NCI-H2227 (cell line): ENCODE measurements around the gene SOX15.
A peak's percentile ranks its signal among the peaks of the same experiment; 100 is the strongest.
"Not testable (repeated sequence)": the region's sequence is repeated elsewhere in the genome, so short reads cannot be mapped to it uniquely, and the experiment has no call there.

Source experiments
- DNase-seq: peaks from one replicate; lab custom pipeline; 2025; ENCODE audit not compliant: unreplicated experiment; lab: John Stamatoyannopoulos, UW

SOX15 gene

DNA sequence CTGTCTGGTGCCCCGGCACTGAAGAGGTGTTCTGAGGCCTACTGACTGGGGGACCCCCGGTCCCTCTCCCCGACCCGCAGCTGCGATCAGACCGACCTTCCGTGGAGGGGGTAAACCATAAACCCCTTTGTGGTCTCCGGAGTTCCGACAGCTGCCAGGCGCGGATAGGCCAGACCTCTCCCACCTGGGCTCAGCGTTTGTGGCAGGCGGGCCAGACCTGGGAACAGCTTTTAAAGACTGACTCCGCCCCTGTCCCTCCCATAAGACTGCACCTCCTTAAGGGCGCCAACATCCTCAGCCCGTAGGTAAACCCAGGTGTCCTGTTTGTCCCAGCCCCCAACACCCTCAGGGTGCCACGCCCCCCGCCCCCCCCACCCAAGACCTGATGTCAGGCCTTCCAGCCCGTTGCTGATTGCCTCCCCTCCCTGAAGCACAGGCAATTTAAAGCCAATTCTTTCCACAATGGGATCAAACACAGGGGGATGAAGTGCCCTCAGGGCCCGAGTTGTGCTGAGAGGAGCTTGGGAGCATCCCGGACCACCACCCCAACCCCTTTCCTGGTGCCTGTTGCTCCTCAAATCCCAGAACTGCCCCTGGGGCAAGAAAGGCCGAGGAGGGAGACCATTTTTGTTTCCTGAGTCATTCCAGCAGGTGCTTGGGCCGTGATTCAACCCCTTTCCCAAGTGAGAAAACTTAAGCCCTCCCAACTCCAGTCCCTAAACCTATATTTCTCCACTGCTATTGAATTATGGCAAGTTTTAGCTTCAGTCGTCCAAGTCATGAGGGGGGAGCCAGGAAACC is at the start of gene SOX15:
Gene SOX15, minus strand, starts transcription at position 204 of the 801 bp plus-strand sequence. CDS start 418 bp downstream, outside the sequence.
- DNase-seq, result no peak

DNA sequence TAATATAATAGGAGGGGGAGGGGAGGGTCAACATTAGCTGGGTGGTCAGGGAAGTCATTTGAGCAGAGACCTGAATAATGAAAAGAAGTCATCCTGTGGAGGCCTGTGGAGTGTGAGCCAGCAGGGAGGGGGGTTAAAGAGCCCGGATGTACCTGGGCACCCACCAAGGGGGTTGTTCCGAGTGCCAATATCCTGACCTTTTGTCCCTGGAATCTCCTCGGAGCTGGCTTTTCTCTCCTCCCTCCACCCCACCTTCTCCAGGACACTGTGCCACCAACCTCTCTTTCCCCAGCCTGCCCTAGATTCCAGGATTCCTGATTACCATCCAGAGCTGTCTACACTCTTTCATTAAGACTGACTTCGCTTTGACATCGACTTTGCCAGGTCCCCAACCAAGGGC is 46.3 kb upstream of the SOX15 start:
- DNase-seq, result no peak

GRCh38 chr17:7634384-7634783 is 44.5 kb upstream of the SOX15 start:
- DNase-seq, result peak; percentile 39

- DNase-seq, result no peak
Measured at GRCh38 chr17:7633093-7633492, 43.2 kb upstream of the SOX15 start.

DNA sequence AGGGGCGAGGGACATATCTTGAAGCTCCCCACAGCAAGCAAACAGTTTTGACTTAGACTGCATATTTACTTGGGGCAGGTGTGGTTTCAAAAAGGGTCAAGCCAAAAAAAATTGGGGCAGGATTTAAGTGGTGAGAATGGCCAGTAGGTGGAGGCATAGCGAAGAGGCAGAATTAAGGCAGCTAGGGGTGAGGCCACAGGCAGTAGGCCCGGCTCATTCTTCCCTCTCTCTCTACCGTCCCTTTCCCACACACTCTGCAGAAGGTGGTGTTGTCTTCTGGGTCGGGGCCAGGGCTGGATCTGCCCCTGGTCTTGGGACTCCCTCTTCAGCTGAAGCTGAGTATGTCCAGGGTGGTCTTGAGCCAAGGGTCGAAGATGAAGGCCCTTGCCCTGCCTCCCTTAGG is 42.6 kb upstream of the SOX15 start:
- DNase-seq, result no peak

GRCh38 chr17:7631398-7632380 is 41.8 kb upstream of the SOX15 start:
- no peak for DNase-seq

- no peak for DNase-seq
Measured at GRCh38 chr17:7629939-7630571, 40.2 kb upstream of the SOX15 start, which contains the start of gene SHBG. SHBG (plus strand) TSS chr17:7630135; CDS start chr17:7630173, 38 bp downstream.

- DNase-seq, result peak; percentile 92
Measured at GRCh38 chr17:7627250-7628121, 37.6 kb upstream of the SOX15 start, which contains the start of gene SAT2. SAT2 (minus strand) TSS chr17:7627821; CDS start chr17:7627635, 186 bp downstream.

DNA sequence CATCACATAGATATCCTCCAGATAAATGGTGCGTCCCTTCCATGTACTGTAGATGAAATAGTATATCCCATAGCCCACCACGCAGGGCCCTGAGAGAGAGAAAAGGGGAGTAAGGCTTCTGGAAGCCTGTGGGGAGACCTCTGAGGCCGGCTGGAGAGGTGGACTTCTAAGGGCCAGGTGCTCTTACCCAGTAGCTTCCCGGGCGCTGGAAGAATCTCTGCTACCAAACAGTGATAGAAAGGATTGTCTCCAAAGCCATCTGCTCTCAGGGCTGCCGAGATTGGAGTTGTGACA is 37.0 kb upstream of the SOX15 start:
- no peak for DNase-seq

- no peak for DNase-seq
Measured at GRCh38 chr17:7626307-7626706, 36.4 kb upstream of the SOX15 start.

DNA sequence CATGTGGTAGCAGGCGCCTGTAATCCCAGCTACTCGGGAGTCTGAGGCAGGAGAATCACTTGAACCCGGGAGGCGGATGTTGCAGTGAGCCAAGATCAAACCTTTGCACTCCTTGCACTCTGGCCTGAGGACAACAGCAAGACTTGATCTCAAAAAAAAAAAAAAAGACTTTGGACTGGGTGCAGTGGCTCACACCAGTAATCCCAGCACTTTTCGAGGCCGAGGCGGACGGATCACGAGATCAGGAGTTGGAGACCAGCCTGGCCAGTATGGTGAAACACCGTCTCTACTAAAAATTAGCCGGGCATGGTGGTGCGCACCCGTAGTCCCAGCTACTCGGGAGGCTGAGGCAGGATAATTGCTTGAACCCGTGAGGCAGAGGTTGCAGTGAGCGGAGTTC is 35.9 kb upstream of the SOX15 start:
- DNase-seq, result not testable (repeated sequence)

GRCh38 chr17:7623661-7624060 is 33.8 kb upstream of the SOX15 start:
- no peak for DNase-seq

DNA sequence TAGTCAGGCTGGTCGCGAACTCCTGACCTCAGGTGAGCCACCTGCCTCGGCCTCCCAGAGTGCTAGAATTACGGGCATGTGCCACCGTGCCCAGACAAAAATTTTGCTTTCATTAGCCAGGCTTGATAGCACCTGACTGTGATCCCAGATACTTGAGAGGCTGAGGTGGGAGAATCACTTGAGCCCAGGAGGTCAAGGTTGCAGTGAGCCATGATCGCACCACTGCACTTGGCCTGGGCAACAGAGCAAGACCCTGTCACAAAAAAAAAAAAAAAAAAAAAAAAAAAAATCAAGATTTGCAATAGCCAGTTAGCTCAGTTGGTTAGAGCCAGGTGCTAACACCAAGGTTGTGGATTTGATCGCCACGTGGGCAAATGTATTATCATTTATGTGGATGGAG is 30.9 kb upstream of the SOX15 start:
- no peak for DNase-seq

- no peak for DNase-seq
Measured at GRCh38 chr17:7618608-7619007, 28.7 kb upstream of the SOX15 start.

- no peak for DNase-seq
Measured at GRCh38 chr17:7615265-7615747, 25.4 kb upstream of the SOX15 start.

DNA sequence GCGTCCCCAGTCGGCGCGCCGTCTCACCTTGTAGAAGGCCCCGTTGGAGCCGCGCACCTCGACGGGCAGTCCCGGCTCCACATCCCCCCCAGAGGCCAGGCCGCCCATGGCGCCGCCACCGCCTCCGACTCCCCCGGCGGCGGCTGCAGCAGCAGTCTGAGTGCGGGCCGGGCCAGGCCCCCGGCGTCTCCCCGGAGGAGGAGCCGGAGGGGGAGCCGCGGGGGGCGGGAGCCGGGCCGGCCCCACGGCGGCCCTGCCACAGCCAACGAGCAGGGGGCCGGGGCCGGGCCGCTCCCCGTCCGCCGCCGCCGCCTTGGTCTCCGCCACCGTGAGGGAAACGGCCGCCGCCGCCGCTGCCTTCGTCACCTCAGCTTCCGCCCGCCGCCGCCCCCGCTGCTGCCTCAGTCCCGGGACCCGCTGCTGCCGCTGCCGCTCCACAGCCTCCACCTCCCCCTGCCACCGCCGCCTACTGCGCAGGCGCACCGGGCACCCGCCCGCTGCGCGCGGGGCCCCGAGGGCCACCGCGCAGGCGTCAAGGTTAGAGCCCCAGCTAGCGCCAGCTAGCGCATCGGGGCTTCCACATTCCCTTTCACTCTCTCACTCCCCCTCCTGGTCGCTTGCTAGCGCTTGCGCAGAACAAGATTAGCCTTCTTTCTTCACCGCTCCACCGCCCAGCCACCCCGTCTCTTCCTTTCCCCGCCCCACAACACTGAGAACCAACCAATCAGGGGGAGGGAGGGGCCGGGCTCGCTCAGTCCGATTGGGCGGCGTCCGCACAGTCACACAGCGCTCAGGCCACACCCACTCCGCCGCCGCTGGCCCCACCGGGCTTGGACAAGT is 24.8 kb upstream of the SOX15 start, which contains the start of gene FXR2:
Gene FXR2, minus strand, starts transcription at position 473 of the 840 bp plus-strand sequence. Its CDS starts 365 bp downstream, at position 108.
- DNase-seq, result peak; percentile 98

- no peak for DNase-seq
Measured at GRCh38 chr17:7613769-7614424, 24.0 kb upstream of the SOX15 start.

GRCh38 chr17:7612294-7612640 is 22.4 kb upstream of the SOX15 start:
- no peak for DNase-seq
